ENCODE measurements around the gene TMPRSS13. TPM values are rescaled to one million over a fixed set of nuclear protein-coding genes. Genes with fewer than 3 reads are reported as not detected.

Gene TMPRSS13
- total and polyA plus RNA-seq, 9 of the 15 experiments (the other 6 are each of a cell fraction or from before 2014, with no cell fraction given), result 0.11 to 0.29 (median 0.15) TPM

DNA sequence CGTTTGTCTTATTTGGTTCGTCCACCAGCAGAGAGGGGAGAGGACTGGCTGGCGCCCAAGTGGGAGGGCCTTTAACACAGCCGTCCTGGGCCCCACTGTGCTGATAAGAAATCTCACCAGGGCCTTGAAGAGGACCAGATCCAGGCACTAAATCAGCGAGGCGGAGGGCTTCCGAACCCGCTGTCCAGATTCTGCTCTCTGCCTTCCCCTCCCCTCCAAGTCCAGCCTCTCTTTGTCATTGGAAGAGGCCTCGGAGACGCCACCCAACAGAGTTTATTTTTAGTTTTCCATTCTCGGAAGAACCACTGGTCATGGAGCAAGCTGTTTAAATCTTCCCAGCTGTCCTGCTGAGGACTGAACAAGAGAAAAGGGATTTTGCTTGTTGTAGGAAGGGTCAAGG is 43.4 kb downstream of the TMPRSS13 start (continued):
- TF ChIP-seq, protein P1, sequence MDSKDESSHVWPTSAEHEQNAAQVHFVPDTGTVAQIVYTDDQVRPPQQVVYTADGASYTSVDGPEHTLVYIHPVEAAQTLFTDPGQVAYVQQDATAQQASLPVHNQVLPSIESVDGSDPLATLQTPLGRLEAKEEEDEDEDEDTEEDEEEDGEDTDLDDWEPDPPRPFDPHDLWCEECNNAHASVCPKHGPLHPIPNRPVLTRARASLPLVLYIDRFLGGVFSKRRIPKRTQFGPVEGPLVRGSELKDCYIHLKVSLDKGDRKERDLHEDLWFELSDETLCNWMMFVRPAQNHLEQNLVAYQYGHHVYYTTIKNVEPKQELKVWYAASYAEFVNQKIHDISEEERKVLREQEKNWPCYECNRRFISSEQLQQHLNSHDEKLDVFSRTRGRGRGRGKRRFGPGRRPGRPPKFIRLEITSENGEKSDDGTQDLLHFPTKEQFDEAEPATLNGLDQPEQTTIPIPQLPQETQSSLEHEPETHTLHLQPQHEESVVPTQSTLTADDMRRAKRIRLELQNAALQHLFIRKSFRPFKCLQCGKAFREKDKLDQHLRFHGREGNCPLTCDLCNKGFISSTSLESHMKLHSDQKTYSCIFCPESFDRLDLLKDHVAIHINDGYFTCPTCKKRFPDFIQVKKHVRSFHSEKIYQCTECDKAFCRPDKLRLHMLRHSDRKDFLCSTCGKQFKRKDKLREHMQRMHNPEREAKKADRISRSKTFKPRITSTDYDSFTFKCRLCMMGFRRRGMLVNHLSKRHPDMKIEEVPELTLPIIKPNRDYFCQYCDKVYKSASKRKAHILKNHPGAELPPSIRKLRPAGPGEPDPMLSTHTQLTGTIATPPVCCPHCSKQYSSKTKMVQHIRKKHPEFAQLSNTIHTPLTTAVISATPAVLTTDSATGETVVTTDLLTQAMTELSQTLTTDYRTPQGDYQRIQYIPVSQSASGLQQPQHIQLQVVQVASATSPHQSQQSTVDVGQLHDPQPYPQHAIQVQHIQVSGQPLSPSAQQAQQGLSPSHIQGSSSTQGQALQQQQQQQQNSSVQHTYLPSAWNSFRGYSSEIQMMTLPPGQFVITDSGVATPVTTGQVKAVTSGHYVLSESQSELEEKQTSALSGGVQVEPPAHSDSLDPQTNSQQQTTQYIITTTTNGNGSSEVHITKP (IDR thresholded peaks at IDR 0.05; ENCODE audit: partially characterized antibody), result peak; percentile 84
- TF ChIP-seq ZC3H8 (IDR thresholded peaks at IDR 0.05) (no peak), ESRRA (IDR thresholded peaks at IDR 0.05; ENCODE audit: borderline replicate concordance, low read depth) (no peak), ZBTB7A (IDR thresholded peaks at IDR 0.05; ENCODE audit: borderline replicate concordance, control insufficient read depth, low read depth, low read length) (no peak), HOXB6 (CRISPR knock-in tag; IDR thresholded peaks at IDR 0.05; ENCODE audit: borderline replicate concordance) (no peak), CEBPG (CRISPR knock-in tag; IDR thresholded peaks at IDR 0.05) (no peak), CEBPG (tag; conservative IDR thresholded peaks at IDR 0.05 in 1 of 2, IDR thresholded peaks at IDR 0.05 in 1 of 2) (no peak), HIVEP1 (CRISPR knock-in tag; IDR thresholded peaks at IDR 0.05) (no peak), RCOR1 (IDR thresholded peaks at IDR 0.05; ENCODE audit: borderline replicate concordance in 1 of 2, low read depth in 2 of 2, low read length in 2 of 2) (peak in 1 of 2 experiments; percentile 52; a peak in 1 of 4 replicates), ZNF12 (CRISPR knock-in tag; IDR thresholded peaks at IDR 0.05) (no peak), ZNF165 (CRISPR knock-in tag; IDR thresholded peaks at IDR 0.05; ENCODE audit: borderline replicate concordance) (no peak), NFXL1 (CRISPR knock-in tag; IDR thresholded peaks at IDR 0.05) (no peak), RBM25 (IDR thresholded peaks at IDR 0.05; ENCODE audit: low read depth, low read length, severe bottlenecking) (no peak), MEIS2 (IDR thresholded peaks at IDR 0.05; ENCODE audit: partially characterized antibody) (peak; percentile 63), RBM34 (IDR thresholded peaks at IDR 0.05; ENCODE audit: borderline replicate concordance, insufficient read depth, low read length) (no peak), CREB1 (IDR thresholded peaks at IDR 0.05) (no peak), CREB1 (CRISPR knock-in tag; IDR thresholded peaks at IDR 0.05) (no peak), NFIC (IDR thresholded peaks at IDR 0.05) (peak; percentile 39)
- TF ChIP-seq, protein P2, sequence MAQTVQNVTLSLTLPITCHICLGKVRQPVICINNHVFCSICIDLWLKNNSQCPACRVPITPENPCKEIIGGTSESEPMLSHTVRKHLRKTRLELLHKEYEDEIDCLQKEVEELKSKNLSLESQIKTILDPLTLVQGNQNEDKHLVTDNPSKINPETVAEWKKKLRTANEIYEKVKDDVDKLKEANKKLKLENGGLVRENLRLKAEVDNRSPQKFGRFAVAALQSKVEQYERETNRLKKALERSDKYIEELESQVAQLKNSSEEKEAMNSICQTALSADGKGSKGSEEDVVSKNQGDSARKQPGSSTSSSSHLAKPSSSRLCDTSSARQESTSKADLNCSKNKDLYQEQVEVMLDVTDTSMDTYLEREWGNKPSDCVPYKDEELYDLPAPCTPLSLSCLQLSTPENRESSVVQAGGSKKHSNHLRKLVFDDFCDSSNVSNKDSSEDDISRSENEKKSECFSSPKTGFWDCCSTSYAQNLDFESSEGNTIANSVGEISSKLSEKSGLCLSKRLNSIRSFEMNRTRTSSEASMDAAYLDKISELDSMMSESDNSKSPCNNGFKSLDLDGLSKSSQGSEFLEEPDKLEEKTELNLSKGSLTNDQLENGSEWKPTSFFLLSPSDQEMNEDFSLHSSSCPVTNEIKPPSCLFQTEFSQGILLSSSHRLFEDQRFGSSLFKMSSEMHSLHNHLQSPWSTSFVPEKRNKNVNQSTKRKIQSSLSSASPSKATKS (CRISPR knock-in tag; IDR thresholded peaks at IDR 0.05), result no peak
- TF ChIP-seq, protein P3, sequence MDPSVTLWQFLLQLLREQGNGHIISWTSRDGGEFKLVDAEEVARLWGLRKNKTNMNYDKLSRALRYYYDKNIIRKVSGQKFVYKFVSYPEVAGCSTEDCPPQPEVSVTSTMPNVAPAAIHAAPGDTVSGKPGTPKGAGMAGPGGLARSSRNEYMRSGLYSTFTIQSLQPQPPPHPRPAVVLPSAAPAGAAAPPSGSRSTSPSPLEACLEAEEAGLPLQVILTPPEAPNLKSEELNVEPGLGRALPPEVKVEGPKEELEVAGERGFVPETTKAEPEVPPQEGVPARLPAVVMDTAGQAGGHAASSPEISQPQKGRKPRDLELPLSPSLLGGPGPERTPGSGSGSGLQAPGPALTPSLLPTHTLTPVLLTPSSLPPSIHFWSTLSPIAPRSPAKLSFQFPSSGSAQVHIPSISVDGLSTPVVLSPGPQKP (CRISPR knock-in tag; IDR thresholded peaks at IDR 0.05), result no peak

All from K562 (cell line).